HuH-7 (cell line): ENCODE measurements around the gene DGKE.

Experiments used
- DNase-seq: peaks from one replicate; pipeline ENCODE4 v3.0.0; 2011; ENCODE audit warnings: low spot score

The DGKE gene

GRCh38 chr17:56850591-56850990, 16.6 kb downstream of the DGKE start:
- DNase-seq, result no peak

- no peak for DNase-seq
These were observed 17.1 kb downstream of the DGKE start for GRCh38 chr17:56851008-56851407.

- no peak for DNase-seq
These were observed 27.9 kb downstream of the DGKE start for GRCh38 chr17:56861899-56862298.

- no peak for DNase-seq
These were observed 30.0 kb downstream of the DGKE start for GRCh38 chr17:56863974-56864373.

- no peak for DNase-seq
These were observed 32.1 kb downstream of the DGKE start for GRCh38 chr17:56866076-56866475.

- DNase-seq, result no peak
These were observed 32.5 kb downstream of the DGKE start for GRCh38 chr17:56866496-56866895.

GRCh38 chr17:56867948-56868376, 34.0 kb downstream of the DGKE start:
- no peak for DNase-seq

GRCh38 chr17:56868716-56869115, 34.8 kb downstream of the DGKE start:
- DNase-seq, result no peak

- no peak for DNase-seq
These were observed 36.2 kb downstream of the DGKE start for GRCh38 chr17:56870081-56870651.

- no peak for DNase-seq
These were observed 42.8 kb downstream of the DGKE start for GRCh38 chr17:56876766-56877179.

- DNase-seq, result no peak
These were observed 45.3 kb downstream of the DGKE start for GRCh38 chr17:56879280-56879679.

- no peak for DNase-seq
These were observed 46.2 kb downstream of the DGKE start for GRCh38 chr17:56880133-56880532.

GRCh38 chr17:56880571-56880970, 46.6 kb downstream of the DGKE start:
- DNase-seq, result no peak

GRCh38 chr17:56881685-56882295, 47.8 kb downstream of the DGKE start:
- DNase-seq, result no peak

- DNase-seq, result no peak
These were observed 49.7 kb downstream of the DGKE start for GRCh38 chr17:56883616-56884015.

GRCh38 chr17:56884483-56885311, 50.7 kb downstream of the DGKE start:
- no peak for DNase-seq

GRCh38 chr17:56885312-56885657, 51.3 kb downstream of the DGKE start:
- DNase-seq, result no peak

- no peak for DNase-seq
These were observed 52.4 kb downstream of the DGKE start for GRCh38 chr17:56886288-56886731.

GRCh38 chr17:56887105-56887504, 53.2 kb downstream of the DGKE start:
- DNase-seq, result no peak

GRCh38 chr17:56887552-56888467, 53.9 kb downstream of the DGKE start:
- no peak for DNase-seq

GRCh38 chr17:56890390-56890789, 56.4 kb downstream of the DGKE start:
- DNase-seq, result no peak
